GM19452 (cell line): ENCODE results near the gene STK35.

Experiments used
- ATAC-seq: cut with Tn5 transposase; IDR thresholded peaks from one replicate; pipeline ENCODE4 v1.9.1; 2021; ENCODE audit not compliant: unreplicated experiment

Gene STK35

DNA sequence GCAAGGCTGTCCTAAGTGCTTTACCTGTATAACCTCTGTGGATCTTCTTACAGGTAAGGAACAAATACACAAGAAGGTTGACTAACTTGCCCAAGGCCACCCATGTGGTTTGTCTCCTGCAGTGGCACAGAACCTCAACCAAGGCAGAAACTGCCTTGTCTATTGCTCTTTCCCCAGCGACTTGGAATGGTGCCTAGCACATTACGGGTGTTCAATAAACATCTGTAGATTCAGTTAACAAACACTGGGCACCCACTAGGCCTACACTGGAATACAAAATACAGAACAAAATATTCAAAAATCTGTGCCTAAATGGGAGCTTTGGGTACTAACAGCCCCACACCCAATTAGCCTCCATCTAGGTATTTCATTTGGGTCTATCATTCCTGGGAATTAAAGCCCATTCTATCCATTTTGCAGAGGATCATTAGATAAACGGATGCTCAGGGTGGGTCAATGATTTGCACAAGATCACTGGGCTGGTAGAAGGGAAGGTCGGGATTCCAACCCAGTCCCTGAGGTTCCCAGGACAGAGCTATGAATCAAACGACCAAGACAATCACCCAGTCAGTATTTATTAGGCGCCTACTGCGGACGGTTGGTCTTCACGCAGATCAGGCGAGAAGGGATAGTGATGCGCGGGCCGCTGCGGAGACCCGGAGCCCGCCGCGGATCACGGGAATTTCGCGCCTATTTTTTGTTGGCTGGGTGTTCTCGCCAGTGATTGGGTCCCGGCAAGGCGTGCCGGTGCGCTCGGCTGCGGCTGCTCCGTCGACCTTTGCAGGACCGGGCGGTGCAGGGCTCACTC, at the start of gene STK35:
Gene STK35 (plus strand): TSS at position 771 of the 808 bp plus-strand sequence. CDS start 55 bp downstream, outside the sequence.
- peak; percentile 48 for ATAC-seq

DNA sequence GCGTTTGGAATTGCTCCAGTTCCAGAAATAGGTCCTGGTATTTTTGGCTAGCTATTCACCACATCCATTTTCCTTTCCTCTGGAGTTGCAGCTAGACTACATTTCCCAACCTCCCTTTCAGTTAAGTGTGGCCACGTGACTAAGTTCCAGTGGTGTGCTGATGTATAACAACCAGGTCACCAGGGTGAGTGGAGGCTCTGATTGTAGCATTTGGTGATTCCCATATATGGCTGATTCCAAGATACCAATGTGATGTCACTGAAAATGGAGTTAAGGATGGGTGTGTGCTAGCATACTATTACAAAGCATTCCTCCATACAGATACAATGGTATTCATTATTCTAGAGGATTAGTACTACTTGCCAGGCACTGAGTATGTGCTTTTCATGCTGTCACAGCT, 49.7 kb upstream of the STK35 start:
- ATAC-seq: no peak

DNA sequence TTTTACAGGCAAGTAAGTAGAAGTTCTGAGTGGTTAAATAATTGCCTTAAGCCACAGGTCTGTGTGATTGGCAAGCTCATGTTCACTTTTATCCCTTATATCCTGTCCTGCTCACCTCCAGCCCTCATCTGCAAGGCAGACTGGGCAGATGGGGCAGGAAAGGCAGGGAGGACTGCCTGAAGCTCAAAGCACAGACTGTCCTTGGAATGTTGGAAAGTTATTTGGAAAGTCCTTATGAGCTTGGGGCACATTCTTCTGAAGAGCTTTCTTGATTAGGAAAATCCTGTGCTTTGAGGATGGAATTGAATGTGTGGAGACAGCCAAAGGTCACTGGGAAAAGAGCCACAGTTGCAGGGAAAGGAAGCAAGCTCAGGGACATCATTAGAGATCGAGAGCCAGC, 48.9 kb upstream of the STK35 start:
- ATAC-seq: no peak

DNA sequence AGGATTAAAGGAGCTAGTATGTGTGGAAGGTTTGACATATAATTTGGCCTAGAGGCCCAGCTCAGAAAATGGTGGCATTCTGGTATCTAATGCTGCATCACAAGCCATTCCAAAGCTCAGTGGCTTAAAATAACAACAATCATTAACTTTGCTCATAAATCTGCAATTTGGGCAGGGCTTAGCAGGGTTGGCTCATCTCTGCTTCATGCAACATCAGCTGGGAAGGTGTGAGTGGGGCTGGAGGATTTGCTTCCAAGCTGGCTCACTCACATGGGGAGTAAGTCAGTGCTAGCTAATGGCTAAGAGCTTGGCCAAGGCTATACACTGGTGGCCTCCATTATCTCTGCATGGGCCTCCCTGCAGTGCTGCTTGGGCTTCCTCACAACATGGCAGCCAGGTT, 48.0 kb upstream of the STK35 start:
- no peak for ATAC-seq

DNA sequence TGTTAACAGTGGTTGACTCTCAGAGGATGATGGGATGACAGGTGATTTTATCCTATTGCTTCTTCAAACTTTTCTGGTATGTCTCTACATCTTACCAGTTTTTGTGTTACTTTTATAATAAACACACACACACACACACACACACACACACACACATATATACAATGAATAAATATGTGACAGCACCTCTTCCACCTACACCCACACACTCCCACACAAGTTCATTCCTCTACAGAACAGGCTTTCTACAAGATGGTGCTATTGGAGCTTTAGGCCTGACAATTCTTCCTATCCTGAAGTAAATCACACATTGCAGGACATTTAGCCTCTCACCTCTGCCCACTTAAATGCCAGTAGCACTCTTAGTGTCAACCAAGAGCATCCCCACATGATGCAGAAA, 46.7 kb upstream of the STK35 start:
- ATAC-seq: no peak

DNA sequence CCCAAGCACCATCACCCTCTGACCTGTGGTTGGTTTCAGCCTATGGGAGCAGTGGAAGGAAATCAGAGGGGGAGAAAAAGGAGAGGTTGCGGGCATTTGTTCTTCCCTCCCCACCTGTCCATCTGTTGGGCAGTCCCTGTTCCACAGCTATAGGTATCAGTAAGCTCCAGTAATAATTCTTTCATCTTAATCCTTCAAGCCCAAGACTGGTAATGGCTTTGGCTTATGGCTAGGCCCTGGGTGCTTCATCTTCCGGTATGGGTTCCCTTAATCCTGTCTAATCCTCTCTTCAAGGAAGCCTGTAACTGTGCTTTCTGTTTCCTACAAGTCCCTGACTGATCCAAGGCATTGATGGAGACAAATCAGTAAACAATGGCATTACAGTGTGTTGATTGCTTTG, 42.2 kb upstream of the STK35 start:
- ATAC-seq: no peak

DNA sequence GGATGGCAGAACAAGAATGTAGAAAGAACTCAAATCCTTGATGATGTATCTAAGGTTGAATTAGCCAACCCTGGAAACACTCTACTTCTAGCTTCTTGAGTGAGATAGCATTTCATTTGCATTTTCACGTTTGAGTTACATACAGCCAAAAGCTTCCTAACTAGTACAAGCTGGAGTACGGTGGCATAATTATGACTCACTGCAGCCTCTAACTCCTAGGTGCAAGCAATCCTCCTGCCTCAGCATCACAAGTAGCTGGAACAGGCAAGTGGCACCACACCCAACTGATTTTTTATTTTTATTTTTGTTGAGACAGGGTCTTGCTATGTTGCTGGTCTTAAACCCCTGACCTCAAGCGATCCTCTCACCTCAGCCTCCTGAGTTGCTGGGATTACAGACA, 36.5 kb upstream of the STK35 start:
- ATAC-seq: no peak

DNA sequence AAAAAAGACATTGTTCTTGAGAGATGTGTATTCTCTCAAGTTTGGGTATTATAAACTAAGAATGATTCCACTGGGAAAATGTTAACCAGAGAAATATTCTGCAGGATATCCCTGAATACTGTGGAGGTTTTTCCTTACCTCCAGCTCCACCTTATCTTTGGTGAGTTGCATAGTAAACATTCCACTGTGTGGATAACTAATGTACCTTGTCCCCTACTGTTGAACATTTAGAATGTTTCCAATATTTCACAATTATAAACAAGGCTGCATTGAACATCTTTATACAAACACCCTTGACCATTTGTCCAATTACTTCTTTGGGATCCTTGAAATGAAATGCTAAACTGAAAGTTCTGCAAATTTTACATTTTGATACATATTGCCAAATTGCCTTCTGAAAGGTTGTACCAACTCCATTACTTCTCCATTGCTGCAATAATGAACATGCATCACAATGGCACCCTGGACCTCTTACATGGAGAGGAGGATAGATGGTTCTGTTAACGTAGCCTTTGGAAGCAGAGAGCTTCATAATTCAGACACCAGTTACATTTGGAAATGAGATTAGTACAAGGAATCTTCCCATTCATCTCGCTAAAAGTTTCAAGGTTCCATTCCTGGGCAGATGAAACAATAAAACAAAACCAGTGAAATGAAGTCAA, 35.0 kb upstream of the STK35 start:
- ATAC-seq: no peak

DNA sequence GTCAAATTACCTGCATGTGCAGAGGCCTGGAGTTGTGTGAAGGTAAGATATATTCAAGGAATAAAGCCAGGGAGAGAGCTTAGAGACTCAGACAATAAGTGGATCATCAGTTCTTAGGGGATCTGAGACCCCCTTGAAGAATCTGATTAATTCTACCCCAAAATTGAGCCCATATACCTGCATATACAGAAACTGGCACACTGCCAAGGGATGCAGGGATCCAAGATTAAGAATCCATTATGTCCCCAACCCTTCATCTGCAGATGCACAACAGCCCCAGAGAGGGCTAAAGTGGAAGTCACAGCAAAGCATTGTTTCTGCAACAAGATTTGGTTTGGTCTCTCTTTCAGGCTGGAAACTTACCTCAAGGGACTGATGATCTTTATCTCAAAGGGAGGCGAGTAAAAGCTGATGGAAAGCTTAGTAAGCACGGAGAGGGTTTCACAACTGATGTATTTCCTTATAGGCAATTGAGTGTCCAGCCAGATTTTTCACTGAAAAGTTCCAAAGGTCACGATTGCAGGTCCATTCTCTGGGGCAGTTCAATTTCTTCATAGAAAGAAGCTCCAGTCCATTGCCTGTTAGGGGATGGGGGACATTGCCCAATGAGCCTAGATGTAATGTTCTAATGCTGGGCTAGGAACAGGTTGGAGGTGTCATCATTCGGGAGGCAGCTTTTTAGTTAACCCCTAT, 20.9 kb upstream of the STK35 start:
- no peak for ATAC-seq

DNA sequence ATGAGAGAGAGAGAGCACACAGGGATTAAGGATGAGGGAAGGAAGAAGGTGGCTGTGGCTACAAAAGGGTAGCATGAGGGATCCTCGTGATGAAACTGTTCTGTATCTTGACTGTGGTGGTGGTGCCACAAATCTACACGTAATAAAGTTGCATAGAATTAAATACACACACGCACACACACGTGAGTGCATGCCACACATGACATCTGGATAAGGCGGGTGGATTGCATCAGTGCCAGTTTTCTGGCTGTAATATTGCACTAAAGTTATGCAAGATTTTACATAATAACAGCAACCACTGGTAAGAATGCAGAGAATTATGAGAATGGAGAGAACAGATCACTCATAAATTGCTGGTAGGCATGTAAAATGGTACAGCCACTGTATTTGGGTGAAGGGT, 16.9 kb upstream of the STK35 start:
- ATAC-seq: no peak

DNA sequence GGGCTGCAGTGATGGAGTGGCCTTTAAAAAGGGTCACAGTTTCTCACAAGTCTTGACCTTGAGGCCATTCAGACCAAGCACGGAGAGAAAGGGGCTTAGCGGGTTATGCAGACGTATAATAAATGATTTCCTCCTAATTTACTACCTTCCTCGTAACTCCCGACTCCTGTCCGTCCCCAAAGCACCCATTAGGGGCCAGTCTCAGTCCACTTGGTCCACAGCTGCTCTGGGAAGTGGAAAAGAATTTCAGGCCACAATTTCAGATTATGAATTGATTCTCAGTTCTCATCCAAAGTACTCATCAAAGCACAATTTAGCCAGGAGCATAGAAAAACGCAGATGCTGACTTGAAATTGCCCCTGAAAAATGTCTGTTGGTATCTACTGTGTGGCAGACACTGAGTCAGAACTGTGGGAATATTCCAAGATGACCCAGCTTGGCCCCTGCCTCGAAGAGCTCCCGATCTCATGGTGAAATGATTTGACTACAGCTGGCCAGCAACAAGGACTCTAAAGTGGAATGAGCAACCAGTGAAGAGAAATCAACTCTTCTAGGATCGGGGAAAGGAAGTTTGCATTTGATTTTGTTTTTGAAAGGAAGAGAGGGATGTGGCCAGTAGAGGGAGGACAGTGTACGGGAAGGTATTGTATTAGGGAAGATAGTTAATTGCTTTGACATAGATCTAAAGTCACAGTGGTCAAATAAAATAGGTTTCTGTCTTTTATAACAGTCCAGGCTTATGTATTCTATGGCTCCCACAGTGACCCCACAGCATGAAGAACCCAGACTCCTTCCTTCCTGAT, 15.2 kb upstream of the STK35 start:
- no peak for ATAC-seq

DNA sequence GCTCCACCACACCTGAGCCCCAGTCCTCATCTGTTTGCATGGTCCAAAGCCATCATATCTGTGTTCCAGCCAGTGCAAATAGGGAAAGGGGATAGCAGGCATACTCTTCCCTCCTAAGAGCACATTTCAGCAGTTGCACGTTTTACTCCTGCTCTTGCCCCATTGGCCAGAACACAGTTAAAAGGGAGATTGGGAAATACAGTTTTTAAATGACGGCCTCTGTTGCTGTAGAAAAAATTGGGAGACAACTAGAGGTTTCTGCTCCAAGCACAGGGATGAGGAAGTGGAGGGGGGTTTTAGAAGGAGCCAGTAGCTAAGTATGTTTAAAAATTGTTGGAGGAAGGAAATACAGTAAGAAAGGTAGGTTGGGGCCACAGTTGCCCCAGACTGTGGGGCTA, 14.6 kb upstream of the STK35 start:
- ATAC-seq: no peak

DNA sequence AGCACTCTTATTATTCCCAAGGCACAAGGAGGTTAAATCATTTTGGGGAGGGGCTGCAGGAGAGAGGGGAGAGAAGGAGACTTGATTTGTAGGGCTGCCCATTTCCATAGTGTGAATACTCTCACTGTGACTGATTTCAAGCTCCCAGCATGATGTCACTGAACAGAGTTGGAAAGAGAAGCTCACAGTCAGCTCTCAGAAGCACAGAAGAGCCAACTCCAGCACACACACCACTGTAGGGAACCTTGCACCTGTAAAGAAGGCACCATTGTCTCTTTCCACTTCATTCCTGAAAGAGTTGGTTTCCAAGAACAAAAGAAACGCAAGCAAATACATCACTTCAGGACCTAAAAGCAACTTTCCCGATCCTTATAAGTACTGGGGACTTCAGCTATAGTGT, 12.7 kb upstream of the STK35 start:
- no peak for ATAC-seq

DNA sequence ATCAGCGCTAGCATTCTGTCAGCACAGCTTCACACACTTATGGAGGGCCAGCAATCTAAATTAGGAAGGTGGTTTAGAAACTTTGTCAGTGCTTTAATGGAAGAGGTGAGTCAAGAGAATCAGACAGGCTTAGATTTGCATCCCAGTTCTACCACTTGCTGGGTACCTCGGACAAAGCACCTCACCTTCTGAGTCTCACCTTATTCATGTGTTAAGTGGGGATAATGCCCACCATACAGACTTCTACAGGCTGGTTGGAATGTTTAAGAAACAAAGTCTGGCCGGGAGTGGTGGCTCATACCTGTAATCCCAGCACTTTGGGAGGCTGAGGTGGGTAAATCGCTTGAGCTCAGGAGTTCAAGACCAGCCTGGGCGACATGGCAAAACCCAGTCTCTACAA, 12.2 kb upstream of the STK35 start:
- no peak for ATAC-seq

DNA sequence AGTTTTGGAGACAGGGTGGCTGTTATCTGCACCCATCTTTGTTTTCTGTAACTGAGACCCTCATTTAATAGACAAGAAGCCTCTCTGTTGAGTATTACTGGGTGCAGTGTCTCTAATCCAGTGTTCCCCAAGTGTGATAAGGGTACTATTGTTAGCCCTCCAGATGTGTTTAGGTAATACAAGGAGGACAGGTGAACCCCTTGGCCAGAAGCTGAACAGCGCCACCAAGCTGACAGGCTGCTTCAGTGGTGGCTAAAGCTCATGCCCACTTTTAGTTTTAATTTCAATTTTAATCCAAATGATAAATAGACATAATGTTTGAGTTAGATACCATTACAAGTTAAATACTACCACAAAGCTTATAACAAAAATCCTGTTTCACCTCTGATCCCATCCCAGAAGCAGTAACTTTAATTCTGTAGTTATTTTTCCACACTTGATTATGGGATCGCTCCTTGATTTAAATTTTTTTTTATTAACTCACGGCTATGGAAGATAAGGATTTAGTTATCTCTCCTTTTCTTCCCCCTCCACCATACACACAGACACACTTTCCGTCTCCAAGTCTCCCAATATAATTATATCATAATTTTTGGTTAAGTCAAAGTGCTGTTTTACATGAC, 8.4 kb upstream of the STK35 start:
- no peak for ATAC-seq

DNA sequence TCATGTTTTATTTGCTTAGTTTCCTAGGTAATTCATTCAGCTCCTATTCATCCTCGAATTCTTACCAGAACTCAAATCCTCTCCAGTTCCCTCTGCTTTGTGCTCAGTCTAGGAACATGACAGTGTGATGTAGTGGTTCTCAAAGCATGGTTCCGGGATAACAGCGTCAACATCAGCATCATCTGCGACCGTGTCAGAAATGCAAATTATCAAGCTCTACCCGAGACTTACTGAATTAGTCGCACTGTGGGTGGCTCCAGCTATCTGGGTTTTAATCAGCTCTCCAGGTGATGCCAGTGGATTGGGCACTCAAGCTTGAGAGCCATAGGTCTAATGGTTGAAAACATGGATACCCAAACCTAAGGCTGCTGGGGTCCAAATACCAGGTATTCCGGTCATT, 7.7 kb upstream of the STK35 start:
- ATAC-seq: no peak

DNA sequence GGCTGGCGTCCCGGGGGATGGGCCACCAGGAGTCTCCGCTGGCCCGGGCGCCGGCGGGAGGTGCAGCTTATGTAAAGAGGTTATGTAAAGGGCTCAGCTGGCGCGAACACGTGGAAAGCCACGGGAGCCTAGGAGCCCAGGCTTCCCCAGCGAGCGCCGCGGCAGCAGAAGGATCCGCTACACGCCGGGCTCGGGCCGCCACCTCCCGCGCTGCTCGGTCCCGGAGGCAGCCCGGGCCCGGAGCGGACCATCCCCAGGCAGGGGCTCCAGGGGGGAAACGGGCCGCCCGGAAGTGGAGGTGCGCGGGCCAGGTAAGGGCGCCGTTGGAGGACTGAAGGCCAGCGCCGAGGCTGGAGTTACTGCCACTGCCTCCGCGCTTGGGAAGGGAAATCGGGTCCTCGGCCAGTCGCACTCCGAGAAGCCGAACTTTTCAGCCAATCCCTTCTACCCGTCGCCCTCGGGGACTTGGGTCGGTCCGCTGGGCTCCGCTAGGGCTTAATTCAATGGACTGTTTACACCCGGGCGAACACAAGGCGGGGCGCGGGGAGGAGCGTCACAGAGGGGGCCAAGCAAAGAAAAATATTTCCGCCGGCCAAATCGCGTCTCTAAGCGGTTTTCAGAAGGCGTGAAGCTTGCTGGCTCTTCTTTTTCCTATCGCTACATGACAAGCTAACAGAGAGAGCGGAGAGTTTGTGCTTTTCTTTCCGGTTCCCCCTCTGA, 398 bp downstream of the STK35 start:
- ATAC-seq: peak; percentile 69

DNA sequence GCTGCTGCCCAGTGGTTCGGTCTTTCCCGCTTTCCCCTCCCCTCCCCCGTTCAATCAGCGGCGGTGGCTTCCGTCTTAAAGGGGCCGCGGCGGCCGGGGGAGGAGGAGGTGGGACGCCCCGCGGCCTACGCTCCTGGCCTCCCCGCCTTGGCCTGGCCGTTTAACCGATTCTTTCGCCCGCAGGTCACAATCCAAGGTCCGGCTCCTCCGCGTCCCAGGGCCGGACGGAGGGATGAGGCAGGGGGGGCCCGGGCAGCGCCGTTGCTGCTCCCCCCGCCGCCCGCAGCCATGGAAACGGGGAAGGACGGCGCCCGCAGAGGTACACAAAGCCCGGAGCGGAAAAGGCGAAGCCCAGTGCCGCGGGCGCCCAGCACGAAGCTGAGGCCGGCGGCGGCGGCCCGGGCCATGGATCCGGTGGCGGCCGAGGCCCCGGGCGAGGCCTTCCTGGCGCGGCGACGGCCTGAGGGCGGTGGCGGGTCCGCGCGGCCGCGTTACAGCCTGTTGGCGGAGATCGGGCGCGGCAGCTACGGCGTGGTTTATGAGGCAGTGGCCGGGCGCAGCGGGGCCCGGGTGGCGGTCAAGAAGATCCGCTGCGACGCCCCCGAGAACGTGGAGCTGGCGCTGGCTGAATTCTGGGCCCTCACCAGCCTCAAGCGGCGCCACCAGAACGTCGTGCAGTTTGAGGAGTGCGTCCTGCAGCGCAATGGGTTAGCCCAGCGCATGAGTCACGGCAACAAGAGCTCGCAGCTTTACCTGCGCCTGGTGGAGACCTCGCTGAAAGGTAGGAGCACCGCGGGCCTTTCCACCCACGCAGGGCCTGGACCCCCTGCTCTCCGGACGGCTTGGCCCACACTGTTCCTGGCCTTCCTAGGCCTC, 1.2 kb downstream of the STK35 start:
- peak; percentile 62 for ATAC-seq

DNA sequence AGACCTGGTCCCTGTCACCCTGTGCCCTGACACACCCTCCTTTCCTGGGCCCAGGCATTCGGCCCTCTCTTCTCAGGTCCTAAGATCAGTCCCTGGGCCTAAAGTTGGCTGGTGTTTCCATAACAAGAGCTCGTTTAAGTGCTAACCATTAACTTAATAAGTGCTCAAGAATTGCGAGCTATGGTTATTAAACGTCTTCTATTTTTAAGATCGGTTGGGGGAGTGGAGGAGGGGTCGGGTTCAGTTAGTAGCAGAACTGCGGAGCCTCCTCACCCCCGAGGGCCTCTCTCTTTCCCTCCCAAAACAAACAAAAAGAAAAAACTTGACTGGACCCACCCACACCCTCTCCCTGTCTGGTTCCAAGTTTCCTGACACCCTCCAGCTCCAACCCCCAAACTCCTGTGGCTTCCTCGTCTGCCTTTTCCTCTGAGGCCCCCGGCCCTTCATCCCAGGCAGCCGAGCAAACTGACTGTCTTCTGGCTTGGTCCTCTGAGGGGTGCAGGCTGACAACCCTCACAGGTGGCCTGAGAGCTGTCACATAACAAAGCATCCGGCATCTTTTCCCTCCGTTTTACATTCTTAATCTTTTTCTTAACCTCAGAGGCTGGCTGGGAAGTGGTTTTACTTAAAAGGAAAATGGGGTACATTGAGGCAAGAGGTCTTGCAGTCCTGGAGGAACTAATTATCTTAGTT, 2.0 kb downstream of the STK35 start:
- no peak for ATAC-seq
